Subcutaneous abdominal adipose tissue (tissue), 5 donors: Measurements from ENCODE around the gene HCN4.

Experiments used
- H3K27ac ChIP-seq: one replicate; pipeline ENCODE4 v1.7.0; 2013; ENCODE audit warnings: low read depth, mild to moderate bottlenecking, inconsistent platforms, low read length, moderate library complexity
- H3K27me3 ChIP-seq, 5 donors: one replicate each; pipeline ENCODE4 v1.7.0; 2013; ENCODE audit warnings: low read length in 5 of 5, inconsistent platforms in 1 of 5; ENCODE audit not compliant: control insufficient read depth in 5 of 5, insufficient read depth in 4 of 5
- H3K36me3 ChIP-seq, 5 donors: one replicate each; pipeline ENCODE4 v1.7.0; 2013; ENCODE audit warnings: low read length in 5 of 5; ENCODE audit not compliant: control insufficient read depth in 5 of 5, insufficient read depth in 5 of 5
- H3K4me1 ChIP-seq, 5 donors: one replicate each; pipeline ENCODE4 v1.7.0; 2013; ENCODE audit warnings: low read length in 5 of 5, mild to moderate bottlenecking in 3 of 5, moderate library complexity in 1 of 5; ENCODE audit not compliant: control insufficient read depth in 5 of 5, insufficient read depth in 5 of 5
- H3K4me3 ChIP-seq, 5 donors: one replicate each; pipeline ENCODE4 v1.7.0; 2013; ENCODE audit warnings: low read length in 5 of 5, low read depth in 1 of 5
- H3K9ac ChIP-seq, 5 donors: one replicate each; pipeline ENCODE4 v1.7.0; 2013; ENCODE audit warnings: low read length in 5 of 5, mild to moderate bottlenecking in 4 of 5, moderate library complexity in 3 of 5
- H3K9me3 ChIP-seq, 5 donors: one replicate each; pipeline ENCODE4 v1.7.0; 2013; ENCODE audit warnings: low read length in 5 of 5; ENCODE audit not compliant: control insufficient read depth in 5 of 5
- donor health status: healthy.
- donor health status: healthy.
- donor health status: healthy.
- donor health status: healthy.
- donor health status: healthy.

The HCN4 gene

GRCh38 chr15:73367624-73368300 lies 996 bp downstream of the HCN4 start:
- H3K27ac ChIP-seq, result no peak overlapping the region
- H3K9ac ChIP-seq, result no peak overlapping the region
- H3K9me3 ChIP-seq, result no peaks in the 10 kb centered on the region
- peaks cover 0 to 12% (median 3%) of the 10 kb centered on the region in 5 donors for H3K4me1 ChIP-seq
- no peaks in the 10 kb centered on the region for H3K36me3 ChIP-seq
- H3K27me3 ChIP-seq, result peaks cover 33 to 75% (median 51%) of the 10 kb centered on the region in 5 donors
- H3K4me3 ChIP-seq, result peak overlapping the region in 1 of 5 donors; percentile 34

GRCh38 chr15:73366766-73367623 lies 1.8 kb downstream of the HCN4 start:
- Histone ChIP-seq H3K9ac (no peak overlapping the region), H3K27ac (no peak overlapping the region), H3K9me3 (no peaks in the 10 kb centered on the region), H3K4me3 (no peak overlapping the region), H3K4me1 (peaks cover 0 to 12% (median 3%) of the 10 kb centered on the region in 5 donors), H3K27me3 (peaks cover 34 to 83% (median 59%) of the 10 kb centered on the region in 5 donors), H3K36me3 (no peaks in the 10 kb centered on the region)

- Histone ChIP-seq H3K36me3 (no peaks in the 10 kb centered on the region), H3K4me1 (peaks cover 0 to 12% (median 3%) of the 10 kb centered on the region in 5 donors), H3K9ac (no peak overlapping the region), H3K27ac (no peak overlapping the region), H3K27me3 (peaks cover 22 to 61% (median 46%) of the 10 kb centered on the region in 5 donors), H3K4me3 (no peak overlapping the region), H3K9me3 (no peaks in the 10 kb centered on the region)
Observed at GRCh38 chr15:73364070-73364469, 4.7 kb downstream of the HCN4 start.

GRCh38 chr15:73362900-73363299 lies 5.9 kb downstream of the HCN4 start:
- Histone ChIP-seq H3K27ac (no peak overlapping the region), H3K4me3 (no peak overlapping the region), H3K9me3 (no peaks in the 10 kb centered on the region), H3K4me1 (peaks cover 0 to 4% (median 3%) of the 10 kb centered on the region in 5 donors), H3K27me3 (peaks cover 25 to 58% (median 54%) of the 10 kb centered on the region in 5 donors), H3K36me3 (no peaks in the 10 kb centered on the region), H3K9ac (no peak overlapping the region)

- Histone ChIP-seq H3K9me3 (no peaks in the 10 kb centered on the region), H3K9ac (no peak overlapping the region), H3K27ac (no peak overlapping the region), H3K36me3 (no peaks in the 10 kb centered on the region), H3K4me3 (no peak overlapping the region), H3K4me1 (no peaks in the 10 kb centered on the region), H3K27me3 (peaks cover 11 to 55% (median 48%) of the 10 kb centered on the region in 5 donors)
Observed at GRCh38 chr15:73361337-73361736, 7.4 kb downstream of the HCN4 start.

- Histone ChIP-seq H3K4me1 (no peaks in the 10 kb centered on the region), H3K27ac (no peak overlapping the region), H3K9ac (no peak overlapping the region), H3K27me3 (peaks cover 10 to 42% (median 38%) of the 10 kb centered on the region in 5 donors), H3K9me3 (no peaks in the 10 kb centered on the region), H3K36me3 (no peaks in the 10 kb centered on the region), H3K4me3 (no peak overlapping the region)
Observed at GRCh38 chr15:73359651-73360050, 9.1 kb downstream of the HCN4 start.

- Histone ChIP-seq H3K4me3 (no peak overlapping the region), H3K27ac (no peak overlapping the region), H3K36me3 (no peaks in the 10 kb centered on the region), H3K27me3 (peaks cover 10 to 53% (median 28%) of the 10 kb centered on the region in 5 donors), H3K4me1 (no peaks in the 10 kb centered on the region), H3K9ac (no peak overlapping the region), H3K9me3 (no peaks in the 10 kb centered on the region)
Observed at GRCh38 chr15:73357999-73358665, 10.6 kb downstream of the HCN4 start.

- Histone ChIP-seq H3K4me1 (peaks cover 0 to 7% (median 6%) of the 10 kb centered on the region in 5 donors), H3K9me3 (no peaks in the 10 kb centered on the region), H3K27ac (no peak overlapping the region), H3K4me3 (no peak overlapping the region), H3K9ac (no peak overlapping the region), H3K27me3 (peaks cover 6 to 49% (median 17%) of the 10 kb centered on the region in 5 donors), H3K36me3 (no peaks in the 10 kb centered on the region)
Observed at GRCh38 chr15:73355612-73356265, 13.0 kb downstream of the HCN4 start.

- no peak overlapping the region for H3K9ac ChIP-seq
- H3K4me1 ChIP-seq, result peaks cover 0 to 7% (median 6%) of the 10 kb centered on the region in 5 donors
- H3K9me3 ChIP-seq, result no peaks in the 10 kb centered on the region
- H3K4me3 ChIP-seq, result no peak overlapping the region
- H3K36me3 ChIP-seq, result no peaks in the 10 kb centered on the region
- H3K27ac ChIP-seq, result no peak overlapping the region
- peaks cover 3 to 48% (median 14%) of the 10 kb centered on the region in 5 donors for H3K27me3 ChIP-seq
Observed at GRCh38 chr15:73354241-73354640, 14.5 kb downstream of the HCN4 start.
